ENCODE measurements around the gene ARSJ. TPM values are rescaled to one million over a fixed set of nuclear protein-coding genes. Genes with fewer than 3 reads are reported as not detected.
"Not testable (repeated sequence)": the region's sequence is repeated elsewhere in the genome, so short reads cannot be mapped to it uniquely, and the experiment has no call there.

The ARSJ gene
- total and polyA plus RNA-seq, 2 of the 8 experiments (the other 6 are each of a cell fraction or from before 2014, with no cell fraction given), result 1.4 to 6.3 TPM

DNA sequence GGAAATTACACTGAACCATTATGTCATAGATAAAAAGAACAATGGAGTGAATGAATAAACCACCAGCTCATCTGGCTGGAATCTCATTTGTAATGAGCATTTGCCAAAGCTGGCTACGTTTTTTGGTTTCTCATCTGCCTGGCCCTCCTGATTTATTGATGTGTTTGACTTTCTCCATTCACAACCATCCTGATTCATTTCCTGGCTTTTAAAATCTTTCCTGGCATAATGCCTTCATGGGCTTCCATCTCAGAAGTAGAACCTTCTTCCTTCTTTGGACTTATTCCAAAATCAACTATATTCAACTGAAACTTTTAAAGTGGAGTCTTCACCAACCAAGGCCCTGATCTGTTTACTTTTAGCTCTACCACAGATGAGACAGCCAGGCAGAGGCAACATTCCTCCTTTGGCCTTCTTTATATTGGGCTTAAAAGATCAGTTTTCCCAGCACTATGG is 36.0 kb upstream of the ARSJ start (continued):
- TF ChIP-seq CHD2 (IDR thresholded peaks at IDR 0.05; ENCODE audit: low read length) (no peak), EP300 (IDR thresholded peaks at IDR 0.05; ENCODE audit: borderline replicate concordance in 1 of 2, low read depth in 2 of 2, low read length in 2 of 2) (no peak), SP4 (IDR thresholded peaks at IDR 0.05; ENCODE audit: low read length) (no peak), KDM5A (IDR thresholded peaks at IDR 0.05; ENCODE audit: low read length) (no peak)

DNA sequence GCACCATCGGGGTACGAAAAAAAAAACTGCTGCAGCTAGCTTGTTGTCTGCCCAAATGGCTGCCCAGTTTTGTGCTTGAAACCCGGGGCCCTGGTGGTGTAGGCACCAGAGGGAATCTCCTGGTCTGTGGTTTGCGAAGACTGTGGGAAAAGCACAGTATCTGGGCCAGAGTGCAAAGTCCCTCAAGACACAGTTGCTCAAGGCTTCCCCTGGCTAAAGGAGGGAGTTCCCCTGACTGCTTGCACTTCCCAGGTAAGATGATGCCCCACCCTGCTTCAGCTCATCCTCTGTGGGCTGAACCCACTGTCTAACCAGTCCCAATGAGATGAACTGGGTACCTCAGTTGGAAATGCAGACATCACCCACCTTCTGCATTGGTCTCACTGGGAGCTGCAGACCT is 33.8 kb upstream of the ARSJ start:
- H3K4me3 ChIP-seq (ENCODE audit: extremely low read depth in 1 of 4, insufficient read depth in 2 of 4, low read depth in 3 of 4, low read length in 4 of 4); H3K23ac ChIP-seq (ENCODE audit: insufficient read length); H2AK5ac ChIP-seq (ENCODE audit: low read depth, low read length); H3K9ac ChIP-seq (replicated peaks in 1 of 4; ENCODE audit: extremely low read depth in 1 of 4, low read depth in 3 of 4, low read length in 3 of 4); DNase-seq (ENCODE audit: low read depth in 1 of 2, low spot score in 2 of 2); H3K79me2 ChIP-seq (ENCODE audit: control insufficient read depth in 1 of 2, insufficient read depth in 2 of 2, low read length in 2 of 2); H4K91ac ChIP-seq (replicated peaks; ENCODE audit: insufficient read length, low read length); H3K36me3 ChIP-seq (ENCODE audit: control insufficient read depth in 2 of 4, insufficient read depth in 4 of 4, low read length in 3 of 4); H3K56ac ChIP-seq (replicated peaks; ENCODE audit: insufficient read length, low read depth, low read length); POLR2A ChIA-PET (ENCODE audit: partially characterized antibody); H3K4me1 ChIP-seq (replicated peaks in 1 of 4; ENCODE audit: control insufficient read depth in 3 of 4, insufficient read depth in 4 of 4, low read length in 3 of 4); H3K9me3 ChIP-seq (ENCODE audit: insufficient read depth in 2 of 2, low read depth in 1 of 2, low read length in 1 of 2); H3K4ac ChIP-seq (replicated peaks; ENCODE audit: insufficient read length, low read depth, low read length); H2BK15ac ChIP-seq (ENCODE audit: low read length); FAIRE-seq; H3K23me2 ChIP-seq (ENCODE audit: low read depth, low read length); H2BK5ac ChIP-seq (ENCODE audit: low read depth, low read length); H2BK120ac ChIP-seq (replicated peaks; ENCODE audit: low read depth, low read length); H3K4me2 ChIP-seq (ENCODE audit: insufficient read depth in 1 of 2, low read depth in 2 of 2, low read length in 2 of 2); H3K14ac ChIP-seq (ENCODE audit: insufficient read length); H4K8ac ChIP-seq (ENCODE audit: extremely low read depth, insufficient read depth, low read length); H3K18ac ChIP-seq (ENCODE audit: extremely low read depth, low read length); H3K79me1 ChIP-seq (ENCODE audit: low read depth, low read length); H2BK12ac ChIP-seq (ENCODE audit: low read depth, low read length); H3K27me3 ChIP-seq (replicated peaks in 1 of 4; ENCODE audit: control insufficient read depth in 3 of 4, extremely low read depth in 1 of 4, insufficient read depth in 3 of 4, low read length in 3 of 4); H4K5ac ChIP-seq (ENCODE audit: insufficient read length, low read depth, low read length); H2BK20ac ChIP-seq (ENCODE audit: low read length); H3K27ac ChIP-seq (ENCODE audit: low read depth, low read length); H4K20me1 ChIP-seq (replicated peaks in 1 of 2; ENCODE audit: control insufficient read depth in 1 of 2, insufficient read depth in 2 of 2, low read length in 2 of 2): not testable (repeated sequence)
- peak overlapping the region; percentile 49; the same call in 1 of the 2 replicates for H2AFZ ChIP-seq (ENCODE audit: low read length)
- CTCF ChIA-PET (ENCODE audit: partially characterized antibody), result interaction anchor here (1.0 to 1.6 kb wide), 2 partner anchors 19 to 57 kb away, joined by 3 to 4 read pairs; no protein-coding TSS in a partner anchor
- whole genome bisulfite sequencing, 2 experiments (ENCODE audit: extremely low coverage in 1 of 2, insufficient coverage in 1 of 2, insufficient read length in 1 of 2, insufficient replicate concordance in 2 of 2, low coverage in 1 of 2, low lambda C conversion rate in 2 of 2, missing lambda C conversion rate in 1 of 2), result 91% methylated on average over 4 of the region's 4 CpGs; no CpG with 5 or more reads in 1 of the 2 experiments

Data from H1 (cell line).